ENCODE data around the gene GBP2. TPM values are rescaled to one million over a fixed set of nuclear protein-coding genes. Genes with fewer than 3 reads are reported as not detected.

Gene GBP2
- total RNA-seq, 2 experiments from 2014 or later: not detected

DNA sequence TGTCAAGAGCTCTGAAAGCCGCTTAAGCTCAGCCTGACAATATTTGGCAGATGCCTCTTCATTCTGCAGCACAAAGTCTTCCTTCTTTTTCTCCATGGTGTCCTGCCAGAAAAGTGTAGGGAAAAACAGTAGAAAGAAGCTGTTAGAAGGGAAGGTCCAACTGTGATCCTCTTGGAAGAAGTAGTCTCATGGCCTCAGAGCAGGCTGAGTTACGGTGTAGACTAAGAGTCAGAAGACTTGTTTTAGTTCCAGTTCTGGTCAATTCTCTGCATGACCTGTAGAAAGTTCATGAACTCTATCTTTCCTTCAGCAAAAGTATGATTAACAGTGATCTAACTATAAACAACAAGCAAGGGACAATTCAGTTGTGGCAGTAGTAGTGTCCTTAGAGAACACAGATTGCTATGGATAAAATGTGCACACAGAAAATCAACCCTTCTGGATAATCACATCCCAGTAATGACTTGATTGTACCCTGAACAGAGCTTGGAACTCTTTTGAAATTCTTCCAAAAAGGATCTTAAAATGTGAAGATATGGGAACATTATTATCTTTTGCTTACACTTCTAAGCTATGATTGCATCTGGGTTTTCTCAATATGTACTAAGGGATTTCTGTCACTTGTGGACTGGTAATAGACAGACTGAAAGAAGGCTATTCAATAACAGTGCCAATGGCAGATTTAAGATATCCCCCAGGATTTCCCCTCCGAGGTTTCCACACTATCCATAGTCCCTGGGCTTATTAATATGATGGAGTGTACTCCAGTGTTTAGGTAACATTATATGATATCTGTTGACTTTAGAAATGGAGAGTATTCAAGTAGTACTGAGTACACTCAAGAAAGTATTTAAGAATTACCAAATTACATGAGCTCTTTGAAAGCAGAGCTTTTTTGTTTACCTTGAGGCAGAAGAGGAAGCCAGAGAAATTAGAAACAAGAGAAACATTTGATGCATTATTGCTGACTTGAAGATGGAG lies 22.1 kb upstream of the GBP2 start:
- ChIA-PET CTCF (ENCODE audit: unreplicated experiment) (no interaction called here), POLR2A (interaction anchor here (0.7 kb wide), 1 partner anchor 15 kb away, joined by 3 read pairs; no protein-coding TSS in a partner anchor)
- H4K20me1 ChIP-seq (ENCODE audit: insufficient read depth, low read length): no peaks in the 10 kb centered on the region
- no peaks in the 10 kb centered on the region for H3K36me3 ChIP-seq (ENCODE audit: insufficient read depth, low read length)
- TF ChIP-seq EZH2phosphoT487 (IDR thresholded peaks at IDR 0.05; ENCODE audit: borderline replicate concordance, low read depth, low read length) (no peak), CTCF (conservative IDR thresholded peaks at IDR 0.05; ENCODE audit: low read length) (no peak)
- H2AFZ ChIP-seq (ENCODE audit: low read length): no peak overlapping the region
- intact Hi-C loops (cut with micrococcal nuclease; ENCODE audit: unreplicated experiment): no loop called here
- H3K9me2 ChIP-seq (ENCODE audit: insufficient read depth, low read length): no peaks in the 10 kb centered on the region
- H3K79me2 ChIP-seq (ENCODE audit: insufficient read depth, low read depth, low read length): no peaks in the 10 kb centered on the region
- no peak for DNase-seq (ENCODE audit: low spot score)
- no peak overlapping the region for H3K4me3 ChIP-seq (ENCODE audit: low read depth, low read length, poor library complexity, severe bottlenecking)
- H3K4me1 ChIP-seq (ENCODE audit: insufficient read depth, low read length, poor library complexity, severe bottlenecking): no peaks in the 10 kb centered on the region
- no TSS peak for BruUV-seq (replicated peaks)
- H3K4me2 ChIP-seq (ENCODE audit: low read length): no peak overlapping the region
- no peaks in the 10 kb centered on the region for H3K9me3 ChIP-seq (ENCODE audit: low read length)
- H3K27ac ChIP-seq (ENCODE audit: low read depth, low read length, poor library complexity, severe bottlenecking): no peak overlapping the region

- Histone ChIP-seq H4K20me1 (ENCODE audit: insufficient read depth, low read length) (no peaks in the 10 kb centered on the region), H3K36me3 (ENCODE audit: insufficient read depth, low read length) (no peaks in the 10 kb centered on the region), H3K4me3 (ENCODE audit: low read depth, low read length, poor library complexity, severe bottlenecking) (no peak overlapping the region), H3K27ac (ENCODE audit: low read depth, low read length, poor library complexity, severe bottlenecking) (no peak overlapping the region), H3K4me1 (ENCODE audit: insufficient read depth, low read length, poor library complexity, severe bottlenecking) (no peaks in the 10 kb centered on the region), H3K9me3 (ENCODE audit: low read length) (no peaks in the 10 kb centered on the region), H2AFZ (ENCODE audit: low read length) (no peak overlapping the region), H3K79me2 (ENCODE audit: insufficient read depth, low read depth, low read length) (no peaks in the 10 kb centered on the region), H3K4me2 (ENCODE audit: low read length) (no peak overlapping the region), H3K9me2 (ENCODE audit: insufficient read depth, low read length) (no peaks in the 10 kb centered on the region)
- intact Hi-C loops (cut with micrococcal nuclease; ENCODE audit: unreplicated experiment): no loop called here
- no peak for DNase-seq (ENCODE audit: low spot score)
- ChIA-PET POLR2A (interaction anchor here (1.4 kb wide), 1 partner anchor 26 kb away, joined by 3 read pairs; no protein-coding TSS in a partner anchor), CTCF (ENCODE audit: unreplicated experiment) (no interaction called here)
- BruUV-seq (replicated peaks): no TSS peak
- TF ChIP-seq EZH2phosphoT487 (IDR thresholded peaks at IDR 0.05; ENCODE audit: borderline replicate concordance, low read depth, low read length): no peak
- no peak for TF ChIP-seq CTCF (conservative IDR thresholded peaks at IDR 0.05; ENCODE audit: low read length)
These were observed 20.8 kb upstream of the GBP2 start for GRCh38 chr1:89146721-89147120.

GRCh38 chr1:89143484-89143883 lies 17.6 kb upstream of the GBP2 start:
- no peaks in the 10 kb centered on the region for H3K36me3 ChIP-seq (ENCODE audit: insufficient read depth, low read length)
- H3K9me2 ChIP-seq (ENCODE audit: insufficient read depth, low read length): no peaks in the 10 kb centered on the region
- H3K79me2 ChIP-seq (ENCODE audit: insufficient read depth, low read depth, low read length): no peaks in the 10 kb centered on the region
- no peak overlapping the region for H3K27ac ChIP-seq (ENCODE audit: low read depth, low read length, poor library complexity, severe bottlenecking)
- H3K4me1 ChIP-seq (ENCODE audit: insufficient read depth, low read length, poor library complexity, severe bottlenecking): no peaks in the 10 kb centered on the region
- no TSS peak for BruUV-seq (replicated peaks)
- no peak overlapping the region for H2AFZ ChIP-seq (ENCODE audit: low read length)
- no peak overlapping the region for H3K4me3 ChIP-seq (ENCODE audit: low read depth, low read length, poor library complexity, severe bottlenecking)
- POLR2A ChIA-PET: no interaction called here
- DNase-seq (ENCODE audit: low spot score): no peak
- TF ChIP-seq CTCF (conservative IDR thresholded peaks at IDR 0.05; ENCODE audit: low read length): no peak
- no peak overlapping the region for H3K4me2 ChIP-seq (ENCODE audit: low read length)
- CTCF ChIA-PET (ENCODE audit: unreplicated experiment): no interaction called here
- intact Hi-C loops (cut with micrococcal nuclease; ENCODE audit: unreplicated experiment): no loop called here
- H4K20me1 ChIP-seq (ENCODE audit: insufficient read depth, low read length): no peaks in the 10 kb centered on the region
- no peaks in the 10 kb centered on the region for H3K9me3 ChIP-seq (ENCODE audit: low read length)
